Trophoblast cell (in vitro differentiated cells and primary cell): ENCODE measurements around the gene PAX2.

Experiments used
- DNase-seq, 2 donors: peaks; one replicate each; pipeline ENCODE4 v3.0.0-alpha.2; 2016
- H2AFZ ChIP-seq: 2 replicates; pipeline ENCODE4 v1.6.1; 2013; ENCODE audit warnings: low read length, moderate library complexity, mild to moderate bottlenecking; ENCODE audit not compliant: insufficient read depth, poor library complexity
- H2AK5ac ChIP-seq: 2 replicates; pipeline ENCODE4 v1.6.1; 2013; ENCODE audit warnings: mild to moderate bottlenecking, low read length
- H2BK120ac ChIP-seq: 2 replicates; pipeline ENCODE4 v1.6.1; 2013; ENCODE audit warnings: low read length, mild to moderate bottlenecking, moderate library complexity; ENCODE audit not compliant: insufficient read depth, poor library complexity
- H2BK12ac ChIP-seq: 2 replicates; pipeline ENCODE4 v1.6.1; 2013; ENCODE audit warnings: mild to moderate bottlenecking, low read length, moderate library complexity
- H2BK5ac ChIP-seq: 2 replicates; pipeline ENCODE4 v1.6.1; 2013; ENCODE audit warnings: low read length, low read depth, moderate library complexity, mild to moderate bottlenecking; ENCODE audit not compliant: poor library complexity
- H3K14ac ChIP-seq: 2 replicates; pipeline ENCODE4 v1.6.1; 2013; ENCODE audit warnings: mild to moderate bottlenecking, low read length
- H3K18ac ChIP-seq: 2 replicates; pipeline ENCODE4 v1.6.1; 2013; ENCODE audit warnings: mild to moderate bottlenecking, low read length
- H3K23ac ChIP-seq: 2 replicates; pipeline ENCODE4 v1.6.1; 2013; ENCODE audit warnings: low read length
- H3K27ac ChIP-seq: 2 replicates; pipeline ENCODE4 v1.5.1; 2013; ENCODE audit warnings: low read depth, mild to moderate bottlenecking, inconsistent platforms, low read length, moderate library complexity
- H3K27me3 ChIP-seq: 2 replicates; pipeline ENCODE4 v1.6.1; 2013; ENCODE audit warnings: inconsistent platforms, mild to moderate bottlenecking, low read length, moderate library complexity; ENCODE audit not compliant: insufficient read depth
- H3K36me3 ChIP-seq, 2 experiments: 1 replicate in 1 of 2; 2 replicates in 1 of 2; pipeline ENCODE4 v1.6.1; 2013; ENCODE audit warnings: low read length in 2 of 2, mild to moderate bottlenecking in 2 of 2, moderate library complexity in 1 of 2; ENCODE audit not compliant: insufficient read depth in 2 of 2, control insufficient read depth in 1 of 2
- H3K4ac ChIP-seq: 2 replicates; pipeline ENCODE4 v1.6.1; 2013; ENCODE audit warnings: low read depth, mild to moderate bottlenecking, low read length, moderate library complexity
- H3K4me1 ChIP-seq, 2 experiments: 1 replicate in 1 of 2; 2 replicates in 1 of 2; pipeline ENCODE4 v1.6.1; 2013; ENCODE audit warnings: low read length in 2 of 2, mild to moderate bottlenecking in 2 of 2, moderate library complexity in 1 of 2; ENCODE audit not compliant: insufficient read depth in 2 of 2, control insufficient read depth in 1 of 2
- H3K4me2 ChIP-seq: 2 replicates; pipeline ENCODE4 v1.6.1; 2013; ENCODE audit warnings: inconsistent platforms, mild to moderate bottlenecking, low read length, moderate library complexity
- H3K4me3 ChIP-seq: 2 replicates; pipeline ENCODE4 v1.5.1; 2013; ENCODE audit warnings: mild to moderate bottlenecking, low read depth, low read length, inconsistent platforms
- H3K79me1 ChIP-seq: one replicate; pipeline ENCODE4 v1.6.1; 2013; ENCODE audit warnings: low read length
- H3K79me2 ChIP-seq: 2 replicates; pipeline ENCODE4 v1.6.1; 2013; ENCODE audit warnings: low read length, mild to moderate bottlenecking; ENCODE audit not compliant: control insufficient read depth, insufficient read depth, poor library complexity
- H3K9ac ChIP-seq: 2 replicates; pipeline ENCODE4 v1.6.1; 2013; ENCODE audit warnings: mild to moderate bottlenecking, low read length
- H3K9me3 ChIP-seq: 2 replicates; pipeline ENCODE4 v1.6.1; 2013; ENCODE audit warnings: low read depth, mild to moderate bottlenecking, control low read depth, inconsistent platforms, low read length; ENCODE audit not compliant: insufficient read depth
- H4K12ac ChIP-seq: 2 replicates; pipeline ENCODE4 v1.6.1; 2013; ENCODE audit warnings: low read depth, mild to moderate bottlenecking, low read length, moderate library complexity
- H4K8ac ChIP-seq: 2 replicates; pipeline ENCODE4 v1.6.1; 2013; ENCODE audit warnings: low read depth, mild to moderate bottlenecking, low read length, moderate library complexity
- H4K91ac ChIP-seq: one replicate; pipeline ENCODE4 v1.6.1; 2013; ENCODE audit warnings: low read depth, mild to moderate bottlenecking, low read length, moderate library complexity
- WGBS: extraction: QIAGEN DNeasy Blood & Tissue Kit; methylation state at CpG from one replicate; pipeline ENCODE4 v1.1.7; 2013; ENCODE audit warnings: missing lambda C conversion rate; ENCODE audit not compliant: insufficient read length, insufficient coverage; ENCODE audit errors: extremely low coverage; 5-methylcytosine and 5-hydroxymethylcytosine counted together

Gene PAX2

GRCh38 chr10:100710151-100710871 lies 35.1 kb upstream of the PAX2 start:
- H2AFZ ChIP-seq: no peak overlapping the region
- H3K27me3 ChIP-seq: peaks cover 63% of the 10 kb centered on the region
- H3K9me3 ChIP-seq: peaks cover 8% of the 10 kb centered on the region
- no peak overlapping the region for H3K18ac ChIP-seq
- H3K14ac ChIP-seq: no peak overlapping the region
- no peaks in the 10 kb centered on the region for H3K79me1 ChIP-seq
- no peak overlapping the region for H2BK120ac ChIP-seq
- no peak overlapping the region for H3K4ac ChIP-seq
- H2BK12ac ChIP-seq: no peak overlapping the region
- no peaks in the 10 kb centered on the region for H3K36me3 ChIP-seq
- H4K12ac ChIP-seq: no peak overlapping the region
- H2BK5ac ChIP-seq: no peak overlapping the region
- H2AK5ac ChIP-seq: no peak overlapping the region
- H3K4me1 ChIP-seq: peaks cover 1 to 3% of the 10 kb centered on the region in 2 experiments
- H3K27ac ChIP-seq: no peak overlapping the region
- no peak overlapping the region for H3K23ac ChIP-seq
- WGBS: no CpG with 5 or more reads among the region's 48 CpGs
- H3K9ac ChIP-seq: no peak overlapping the region
- DNase-seq: peak; percentile 9 to 17
- no peak overlapping the region for H4K91ac ChIP-seq
- H3K4me2 ChIP-seq: peak overlapping the region; percentile 55
- no peaks in the 10 kb centered on the region for H3K79me2 ChIP-seq
- H4K8ac ChIP-seq: no peak overlapping the region
- no peak overlapping the region for H3K4me3 ChIP-seq

DNA sequence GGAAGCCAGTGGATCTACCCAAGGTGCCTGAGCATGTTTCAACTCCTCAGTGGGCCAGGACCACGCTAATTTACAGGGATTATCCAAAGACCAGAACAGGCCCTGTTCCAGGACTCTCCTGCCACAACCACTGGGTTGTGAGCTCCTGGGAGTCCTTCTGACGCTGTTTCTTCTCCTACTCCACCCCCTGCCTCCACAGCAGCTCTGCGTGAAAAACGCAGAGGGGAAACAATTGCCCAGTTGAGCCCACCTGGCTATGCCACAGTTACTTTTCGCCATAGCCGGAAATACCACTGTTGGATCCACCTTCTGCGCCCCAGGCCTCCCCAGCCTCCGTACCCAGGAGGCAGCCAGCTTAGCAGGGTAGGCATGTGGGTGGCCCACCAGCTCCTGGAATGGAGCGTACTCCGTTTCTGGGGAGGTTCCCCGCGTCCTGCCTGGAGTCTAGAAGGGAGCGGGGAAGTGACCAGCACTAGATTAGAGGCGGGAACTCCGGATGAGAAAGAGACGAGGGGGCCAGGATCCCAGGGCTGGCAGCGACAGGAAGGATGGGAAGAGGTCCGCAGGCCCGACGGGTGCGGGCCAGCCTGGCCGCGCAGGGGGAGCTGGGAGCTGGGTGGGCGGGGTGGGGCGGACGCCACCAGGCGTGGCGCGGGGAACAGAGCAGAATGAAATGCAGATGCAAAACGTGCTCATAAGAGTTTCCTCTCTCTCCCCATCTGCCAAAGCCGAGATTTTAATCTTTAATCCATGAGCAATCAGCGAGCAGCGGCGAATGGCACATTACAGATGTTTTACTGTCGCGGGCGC lies 32.1 kb upstream of the PAX2 start:
- Histone ChIP-seq H3K14ac (no peak overlapping the region), H3K23ac (no peak overlapping the region), H4K12ac (no peak overlapping the region), H3K27ac (no peak overlapping the region), H2AFZ (no peak overlapping the region), H2BK5ac (no peak overlapping the region), H3K18ac (no peak overlapping the region), H3K9me3 (peaks cover 8% of the 10 kb centered on the region), H3K9ac (no peak overlapping the region), H3K4ac (no peak overlapping the region), H3K27me3 (peaks cover 85% of the 10 kb centered on the region), H3K36me3 (no peaks in the 10 kb centered on the region), H4K8ac (no peak overlapping the region), H2AK5ac (no peak overlapping the region), H4K91ac (no peak overlapping the region), H3K4me2 (peak overlapping the region; percentile 40), H2BK12ac (no peak overlapping the region), H3K79me2 (no peaks in the 10 kb centered on the region), H3K79me1 (no peaks in the 10 kb centered on the region), H3K4me3 (no peak overlapping the region), H3K4me1 (peaks cover 3 to 5% of the 10 kb centered on the region in 2 experiments), H2BK120ac (no peak overlapping the region)
- DNase-seq: no peak
- no CpG with 5 or more reads among the region's 37 CpGs for WGBS

DNA sequence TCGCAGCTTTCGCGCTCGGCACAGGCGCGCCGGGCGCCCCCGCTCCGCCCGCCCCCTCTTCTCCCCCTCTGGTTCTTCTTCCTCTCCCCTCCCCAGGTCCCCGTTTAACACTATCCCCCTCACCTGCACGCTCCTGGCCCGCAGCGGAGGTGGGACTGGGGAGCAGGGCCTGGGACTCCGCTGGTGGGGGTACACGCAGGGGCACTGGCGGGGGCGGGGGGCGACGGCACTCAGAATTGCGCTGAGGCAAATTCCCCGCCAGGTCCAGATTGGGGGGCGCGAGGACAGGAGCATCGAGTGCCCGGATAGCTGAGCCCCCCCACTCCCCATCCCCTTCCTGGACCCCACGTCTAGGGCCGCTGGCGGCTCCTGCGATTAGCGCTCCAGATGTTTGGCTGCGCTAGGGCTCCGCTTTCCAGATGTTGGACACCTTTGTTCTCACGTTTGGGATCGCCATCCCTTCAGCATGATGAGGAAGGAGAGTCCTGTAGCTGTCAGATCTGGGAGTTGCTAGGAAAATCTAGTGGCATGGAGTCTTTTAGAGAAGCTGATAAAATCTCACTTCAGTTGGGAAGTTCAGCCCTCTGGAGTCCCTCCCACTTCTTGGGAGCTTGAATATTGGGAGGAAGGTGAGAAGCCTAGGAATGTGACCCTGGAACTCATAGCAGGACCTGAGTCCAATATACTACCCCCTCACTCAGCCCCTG lies 31.4 kb upstream of the PAX2 start:
- Histone ChIP-seq H3K79me2 (no peaks in the 10 kb centered on the region), H3K27ac (no peak overlapping the region), H2BK120ac (no peak overlapping the region), H3K4me3 (no peak overlapping the region), H3K4me2 (peak overlapping the region; percentile 40), H3K79me1 (no peaks in the 10 kb centered on the region), H4K8ac (no peak overlapping the region), H3K4ac (no peak overlapping the region), H2BK12ac (no peak overlapping the region), H3K36me3 (no peaks in the 10 kb centered on the region), H2AK5ac (no peak overlapping the region), H3K27me3 (peaks cover 83% of the 10 kb centered on the region), H2AFZ (no peak overlapping the region), H3K18ac (no peak overlapping the region), H4K12ac (no peak overlapping the region), H2BK5ac (no peak overlapping the region), H3K9me3 (peaks cover 8% of the 10 kb centered on the region), H3K9ac (no peak overlapping the region), H3K4me1 (peaks cover 3 to 5% of the 10 kb centered on the region in 2 experiments), H4K91ac (no peak overlapping the region), H3K23ac (no peak overlapping the region), H3K14ac (no peak overlapping the region)
- WGBS: no CpG with 5 or more reads among the region's 36 CpGs
- no peak for DNase-seq

GRCh38 chr10:100714566-100714950 lies 30.8 kb upstream of the PAX2 start:
- Histone ChIP-seq H2AFZ (no peak overlapping the region), H3K9me3 (peaks cover 8% of the 10 kb centered on the region), H3K27ac (no peak overlapping the region), H3K4me1 (peaks cover 3 to 5% of the 10 kb centered on the region in 2 experiments), H2BK12ac (no peak overlapping the region), H3K4me3 (no peak overlapping the region), H3K4me2 (no peak overlapping the region), H4K12ac (no peak overlapping the region), H4K8ac (no peak overlapping the region), H3K27me3 (peaks cover 78% of the 10 kb centered on the region), H3K79me1 (no peaks in the 10 kb centered on the region), H3K9ac (no peak overlapping the region), H3K23ac (no peak overlapping the region), H3K4ac (no peak overlapping the region), H3K18ac (no peak overlapping the region), H2AK5ac (no peak overlapping the region), H3K14ac (no peak overlapping the region), H2BK120ac (no peak overlapping the region), H3K36me3 (no peaks in the 10 kb centered on the region), H3K79me2 (no peaks in the 10 kb centered on the region), H2BK5ac (no peak overlapping the region), H4K91ac (no peak overlapping the region)
- no peak for DNase-seq
- WGBS: no CpG with 5 or more reads among the region's 1 CpG
